SH-SY5Y (cell line): Measurements from ENCODE around the gene PPP1R13L.

Experiments used
- GATA2 ChIP-seq: IDR thresholded peaks from 2 replicates; pipeline ENCODE4 v1.6.1; 2011; ENCODE audit warnings: mild to moderate bottlenecking, low read depth, low read length
- GATA3 ChIP-seq: IDR thresholded peaks from 2 replicates; pipeline ENCODE4 v1.6.1; 2011; ENCODE audit warnings: low read depth, mild to moderate bottlenecking, low read length, moderate library complexity

DNA sequence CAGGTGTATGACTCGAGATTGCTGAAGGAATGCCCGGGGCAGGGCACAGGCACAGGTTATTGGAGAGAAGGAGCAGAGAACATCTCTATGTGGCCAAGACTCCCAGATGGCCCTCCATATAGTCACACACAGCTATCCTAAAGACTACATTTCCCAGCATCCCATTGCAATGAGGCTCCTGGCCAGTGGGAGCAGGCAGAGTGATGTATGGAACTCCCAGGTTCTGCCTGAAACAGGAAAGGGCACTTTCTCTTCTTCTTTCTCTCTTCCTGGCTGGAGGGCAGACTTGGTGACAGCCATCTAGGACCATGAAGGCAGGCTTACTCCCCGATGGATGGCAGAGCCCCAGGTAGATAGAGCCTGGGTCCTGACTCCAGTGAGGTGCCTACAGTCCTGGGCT is 13.5 kb downstream of the PPP1R13L start:
- TF ChIP-seq GATA2: no peak
- TF ChIP-seq GATA3: no peak
